ENCODE measurements around the gene ACSBG1.
"Not testable (repeated sequence)": the region's sequence is repeated elsewhere in the genome, so short reads cannot be mapped to it uniquely, and the experiment has no call there.

Gene ACSBG1

GRCh38 chr15:78162038-78162437 lies 72.3 kb downstream of the ACSBG1 start:
- no peak overlapping the region for H3K27ac ChIP-seq
- no peak for TF ChIP-seq CTCF (conservative IDR thresholded peaks at IDR 0.05)
- TF ChIP-seq ZFX (IDR thresholded peaks at IDR 0.05): no peak

- H3K27ac ChIP-seq: no peak overlapping the region
- TF ChIP-seq ZFX (IDR thresholded peaks at IDR 0.05): no peak
- no peak for TF ChIP-seq CTCF (conservative IDR thresholded peaks at IDR 0.05)
These were observed 75.0 kb downstream of the ACSBG1 start for GRCh38 chr15:78159395-78159794.

- H3K27ac ChIP-seq: no peak overlapping the region
- TF ChIP-seq ZFX (IDR thresholded peaks at IDR 0.05): no peak
- TF ChIP-seq CTCF (conservative IDR thresholded peaks at IDR 0.05): no peak
These were observed 77.2 kb downstream of the ACSBG1 start for GRCh38 chr15:78157203-78157602.

GRCh38 chr15:78156653-78157052 lies 77.7 kb downstream of the ACSBG1 start:
- H3K27ac ChIP-seq: no peak overlapping the region
- no peak for TF ChIP-seq CTCF (conservative IDR thresholded peaks at IDR 0.05)
- no peak for TF ChIP-seq ZFX (IDR thresholded peaks at IDR 0.05)

- TF ChIP-seq ZFX (IDR thresholded peaks at IDR 0.05) (no peak), CTCF (conservative IDR thresholded peaks at IDR 0.05) (no peak)
- no peak overlapping the region for H3K27ac ChIP-seq
These were observed 78.9 kb downstream of the ACSBG1 start for GRCh38 chr15:78155355-78155939.

- TF ChIP-seq CTCF (conservative IDR thresholded peaks at IDR 0.05): no peak
- no peak for TF ChIP-seq ZFX (IDR thresholded peaks at IDR 0.05)
- no peak overlapping the region for H3K27ac ChIP-seq
These were observed 79.4 kb downstream of the ACSBG1 start for GRCh38 chr15:78154955-78155354.

- H3K27ac ChIP-seq: not testable (repeated sequence)
These were observed 83.3 kb downstream of the ACSBG1 start for GRCh38 chr15:78151075-78151474.
